NCI-H2171 treated with DMSO at 0.1 percent for 48 hours (cell line): Measurements from ENCODE around the gene DPY19L3.

Experiments
- DNase-seq: peaks from one replicate; lab custom pipeline; 2025; lab: John Stamatoyannopoulos, UW

Gene DPY19L3

GRCh38 chr19:32526895-32527294 is 121.3 kb downstream of the DPY19L3 start:
- DNase-seq = no peak

- no peak for DNase-seq
These were observed 125.2 kb downstream of the DPY19L3 start for GRCh38 chr19:32530773-32531172.

DNA sequence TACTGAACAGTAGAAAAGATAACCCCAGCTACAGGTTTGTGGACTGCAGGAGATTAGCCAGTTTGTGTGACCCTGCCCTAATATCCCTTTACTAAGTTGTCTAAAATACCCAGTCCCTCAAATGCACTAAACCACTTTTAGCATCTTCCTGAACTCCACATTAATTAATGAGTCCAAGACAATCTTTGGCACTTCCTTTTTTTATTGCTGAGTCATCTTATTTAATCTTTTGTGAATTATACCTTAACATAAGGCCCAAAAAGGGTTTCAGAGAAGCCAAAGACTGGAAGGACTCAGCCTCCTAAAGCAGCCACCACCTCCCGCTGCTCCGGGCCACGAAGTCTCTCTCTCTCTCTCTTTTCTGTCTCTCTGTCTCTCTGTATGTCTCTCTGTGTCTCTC is 126.7 kb downstream of the DPY19L3 start:
- no peak for DNase-seq
